ENCODE data around the gene LAMA2.

The LAMA2 gene

DNA sequence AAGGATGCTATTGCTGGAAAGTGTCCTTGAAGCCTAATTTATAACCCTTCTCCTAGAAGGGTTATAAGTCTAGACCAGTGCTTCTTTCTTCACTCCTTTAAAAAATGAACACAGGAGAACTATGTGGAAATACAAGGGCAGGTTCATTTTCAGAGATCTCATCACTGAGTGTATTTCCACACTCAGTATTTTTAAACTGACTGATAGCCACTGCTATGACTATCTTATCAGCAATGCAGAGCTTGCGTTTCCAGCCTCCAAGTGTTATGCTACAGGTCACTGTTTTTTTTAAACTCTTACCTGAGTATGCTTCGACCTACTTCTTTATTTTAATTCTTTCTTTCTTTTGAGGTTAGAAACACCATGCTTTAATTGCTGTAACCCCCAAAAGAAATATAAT is 508.0 kb downstream of the LAMA2 start:
- no peak overlapping the region for H3K4me3 ChIP-seq (ENCODE audit: low read length in 2 of 2)
- no peaks in the 10 kb centered on the region for H3K9me3 ChIP-seq (ENCODE audit: control insufficient read depth in 2 of 2, low read length in 2 of 2)
- peaks cover 0 to 2% of the 10 kb centered on the region in 2 donors for H3K36me3 ChIP-seq (ENCODE audit: control insufficient read depth in 2 of 2, insufficient read depth in 2 of 2, low read length in 2 of 2)
- H3K27me3 ChIP-seq (ENCODE audit: control insufficient read depth in 1 of 2, insufficient read depth in 2 of 2, low read length in 2 of 2) = no peaks in the 10 kb centered on the region
- H3K4me1 ChIP-seq (ENCODE audit: control insufficient read depth, insufficient read depth, low read length) = no peaks in the 10 kb centered on the region
- no peak overlapping the region for H3K27ac ChIP-seq (ENCODE audit: low read length)
- no peak overlapping the region for H3K9ac ChIP-seq (ENCODE audit: low read length in 2 of 2)

- no peak overlapping the region for H3K9ac ChIP-seq (ENCODE audit: low read length in 2 of 2)
- H3K4me1 ChIP-seq (ENCODE audit: control insufficient read depth, insufficient read depth, low read length) = no peaks in the 10 kb centered on the region
- peaks cover 0 to 2% of the 10 kb centered on the region in 2 donors for H3K36me3 ChIP-seq (ENCODE audit: control insufficient read depth in 2 of 2, insufficient read depth in 2 of 2, low read length in 2 of 2)
- no peak overlapping the region for H3K4me3 ChIP-seq (ENCODE audit: low read length in 2 of 2)
- no peaks in the 10 kb centered on the region for H3K27me3 ChIP-seq (ENCODE audit: control insufficient read depth in 1 of 2, insufficient read depth in 2 of 2, low read length in 2 of 2)
- no peaks in the 10 kb centered on the region for H3K9me3 ChIP-seq (ENCODE audit: control insufficient read depth in 2 of 2, low read length in 2 of 2)
- H3K27ac ChIP-seq (ENCODE audit: low read length) = no peak overlapping the region
These were observed 510.7 kb downstream of the LAMA2 start for GRCh38 chr6:129393654-129394053.

DNA sequence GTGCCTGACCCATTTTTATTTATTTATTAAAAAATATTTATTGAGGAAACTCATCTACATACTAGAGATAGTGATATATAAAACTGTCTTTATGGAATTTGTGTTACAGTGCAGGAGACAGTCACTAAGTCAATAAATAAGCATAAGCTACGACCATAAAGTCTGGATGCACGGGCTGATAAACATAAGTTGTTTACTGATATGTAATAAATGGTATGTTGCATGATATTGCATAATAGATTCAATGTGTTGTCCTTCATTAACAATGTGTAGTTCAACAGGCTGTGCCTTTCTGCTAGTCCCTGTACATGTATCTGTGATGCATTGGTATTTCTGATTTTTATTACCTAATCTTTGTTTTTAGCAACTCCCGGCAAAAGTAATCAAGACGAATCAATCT is 515.8 kb downstream of the LAMA2 start:
- no peak overlapping the region for H3K27ac ChIP-seq (ENCODE audit: low read length)
- no peaks in the 10 kb centered on the region for H3K4me1 ChIP-seq (ENCODE audit: control insufficient read depth, insufficient read depth, low read length)
- no peaks in the 10 kb centered on the region for H3K27me3 ChIP-seq (ENCODE audit: control insufficient read depth in 1 of 2, insufficient read depth in 2 of 2, low read length in 2 of 2)
- H3K36me3 ChIP-seq (ENCODE audit: control insufficient read depth in 2 of 2, insufficient read depth in 2 of 2, low read length in 2 of 2) = no peaks in the 10 kb centered on the region
- H3K4me3 ChIP-seq (ENCODE audit: low read length in 2 of 2) = no peak overlapping the region
- H3K9ac ChIP-seq (ENCODE audit: low read length in 2 of 2) = no peak overlapping the region
- no peaks in the 10 kb centered on the region for H3K9me3 ChIP-seq (ENCODE audit: control insufficient read depth in 2 of 2, low read length in 2 of 2)

DNA sequence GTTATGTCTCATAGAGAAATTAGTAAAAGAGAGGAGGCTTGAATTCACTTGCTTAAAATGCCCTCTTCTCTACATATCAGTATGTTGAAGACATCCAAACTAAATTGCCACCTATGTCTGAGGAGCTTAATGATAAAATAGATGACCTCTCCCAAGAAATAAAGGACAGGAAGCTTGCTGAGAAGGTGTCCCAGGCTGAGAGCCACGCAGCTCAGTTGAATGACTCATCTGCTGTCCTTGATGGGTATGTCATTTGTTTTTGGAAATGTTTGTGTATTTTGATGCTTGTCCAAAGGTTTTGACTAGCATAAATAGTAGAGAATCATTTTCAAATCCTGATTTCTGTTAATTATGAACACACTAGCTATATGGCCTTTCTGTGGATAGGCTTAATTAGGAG is 519.3 kb downstream of the LAMA2 start:
- H3K9ac ChIP-seq (ENCODE audit: low read length in 2 of 2) = no peak overlapping the region
- no peaks in the 10 kb centered on the region for H3K27me3 ChIP-seq (ENCODE audit: control insufficient read depth in 1 of 2, insufficient read depth in 2 of 2, low read length in 2 of 2)
- H3K36me3 ChIP-seq (ENCODE audit: control insufficient read depth in 2 of 2, insufficient read depth in 2 of 2, low read length in 2 of 2) = no peaks in the 10 kb centered on the region
- no peaks in the 10 kb centered on the region for H3K4me1 ChIP-seq (ENCODE audit: control insufficient read depth, insufficient read depth, low read length)
- no peaks in the 10 kb centered on the region for H3K9me3 ChIP-seq (ENCODE audit: control insufficient read depth in 2 of 2, low read length in 2 of 2)
- H3K27ac ChIP-seq (ENCODE audit: low read length) = no peak overlapping the region
- no peak overlapping the region for H3K4me3 ChIP-seq (ENCODE audit: low read length in 2 of 2)

DNA sequence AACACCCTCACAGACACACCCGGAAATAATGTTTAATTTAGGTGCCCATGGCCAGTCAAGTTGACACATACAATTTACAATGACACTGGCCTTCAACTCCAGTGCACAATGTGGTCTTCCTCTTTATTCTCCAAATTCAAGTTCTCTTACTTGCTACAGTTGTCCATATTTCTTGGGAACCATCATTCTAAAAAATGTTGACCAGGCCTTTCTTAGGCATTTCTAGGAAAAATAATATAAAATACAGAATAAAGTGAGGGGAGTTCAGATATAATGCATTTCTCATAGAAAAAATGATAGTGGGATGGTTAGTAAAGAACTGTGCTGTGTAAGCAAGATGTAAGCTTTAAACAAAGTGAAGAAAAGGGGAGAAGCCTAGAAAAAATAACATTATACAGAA is 528.2 kb downstream of the LAMA2 start:
- Histone ChIP-seq H3K9me3 (ENCODE audit: control insufficient read depth in 2 of 2, low read length in 2 of 2) (no peaks in the 10 kb centered on the region), H3K9ac (ENCODE audit: low read length in 2 of 2) (no peak overlapping the region), H3K36me3 (ENCODE audit: control insufficient read depth in 2 of 2, insufficient read depth in 2 of 2, low read length in 2 of 2) (no peaks in the 10 kb centered on the region), H3K4me1 (ENCODE audit: control insufficient read depth, insufficient read depth, low read length) (no peaks in the 10 kb centered on the region), H3K4me3 (ENCODE audit: low read length in 2 of 2) (no peak overlapping the region), H3K27me3 (ENCODE audit: control insufficient read depth in 1 of 2, insufficient read depth in 2 of 2, low read length in 2 of 2) (no peaks in the 10 kb centered on the region), H3K27ac (ENCODE audit: low read length) (no peak overlapping the region)

DNA sequence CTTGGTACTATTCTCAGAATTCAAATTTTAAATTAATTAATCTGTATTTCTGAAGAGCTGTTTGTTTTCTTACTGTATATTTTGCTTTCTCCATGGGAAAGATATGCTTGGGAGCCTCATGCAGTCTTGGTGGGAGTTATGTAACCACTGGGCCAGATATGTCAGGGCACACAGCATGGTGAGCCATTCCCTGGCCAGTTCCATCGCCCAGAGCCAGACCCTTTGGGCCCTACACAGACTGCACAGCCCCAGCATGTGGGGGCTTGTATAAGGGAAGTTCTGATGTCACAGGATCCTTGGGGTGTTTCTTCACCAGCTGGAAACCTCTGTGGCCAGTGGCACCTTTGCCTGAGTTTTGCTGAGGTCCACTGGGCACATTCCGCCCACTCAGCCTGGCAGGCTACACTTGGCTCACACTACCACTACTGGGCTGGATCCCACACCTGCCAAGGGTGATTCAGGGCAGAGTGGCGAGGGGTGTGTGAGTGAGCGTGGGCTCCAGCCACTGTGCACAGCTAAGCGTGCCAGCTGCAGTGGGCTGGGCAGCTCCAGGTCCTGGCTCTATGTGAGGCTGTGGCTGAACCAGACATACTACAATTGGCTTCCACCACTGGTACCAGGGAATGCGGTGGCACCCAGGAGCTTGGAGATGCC is 533.5 kb downstream of the LAMA2 start:
- Histone ChIP-seq H3K36me3 (ENCODE audit: control insufficient read depth in 2 of 2, insufficient read depth in 2 of 2, low read length in 2 of 2) (no peaks in the 10 kb centered on the region), H3K9me3 (ENCODE audit: control insufficient read depth in 2 of 2, low read length in 2 of 2) (no peaks in the 10 kb centered on the region), H3K4me3 (ENCODE audit: low read length in 2 of 2) (no peak overlapping the region), H3K4me1 (ENCODE audit: control insufficient read depth, insufficient read depth, low read length) (no peaks in the 10 kb centered on the region), H3K27ac (ENCODE audit: low read length) (no peak overlapping the region), H3K27me3 (ENCODE audit: control insufficient read depth in 1 of 2, insufficient read depth in 2 of 2, low read length in 2 of 2) (no peaks in the 10 kb centered on the region), H3K9ac (ENCODE audit: low read length in 2 of 2) (no peak overlapping the region)

DNA sequence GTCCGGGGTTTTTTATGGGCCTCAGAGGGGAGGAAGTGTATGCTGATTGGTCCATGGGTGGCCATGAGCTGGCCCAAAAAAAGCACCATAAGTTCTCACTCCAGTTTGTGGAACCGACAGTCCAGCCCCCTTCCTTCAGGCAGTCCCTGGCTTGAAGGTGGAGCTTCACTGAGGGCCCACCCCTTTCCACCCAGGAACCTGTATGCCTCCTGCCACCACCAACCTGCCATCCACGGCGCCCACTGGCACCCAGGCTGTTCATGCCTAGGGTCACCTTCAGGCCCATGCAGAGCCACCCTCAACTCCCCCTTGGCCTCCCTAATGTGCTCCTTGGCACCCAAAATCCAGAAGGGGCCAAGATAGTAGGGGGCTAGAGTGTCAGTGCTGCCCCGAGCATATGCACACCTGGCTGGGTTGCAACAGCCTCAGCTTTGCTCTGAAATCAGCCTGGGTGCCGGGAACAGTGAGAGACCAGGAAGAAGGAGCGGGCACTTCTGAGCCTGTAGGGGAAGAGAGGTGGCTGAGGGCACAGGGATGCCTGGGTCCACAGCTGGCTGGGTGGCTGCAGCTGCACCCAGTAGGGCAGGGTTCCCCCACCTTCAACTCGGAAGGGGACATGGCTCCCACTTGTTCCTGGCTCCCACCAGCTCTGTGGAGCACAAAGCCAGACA is 534.6 kb downstream of the LAMA2 start:
- Histone ChIP-seq H3K27ac (ENCODE audit: low read length) (no peak overlapping the region), H3K9me3 (ENCODE audit: control insufficient read depth in 2 of 2, low read length in 2 of 2) (no peaks in the 10 kb centered on the region)

GRCh38 chr6:129419324-129419723 is 536.4 kb downstream of the LAMA2 start:
- no peaks in the 10 kb centered on the region for H3K4me1 ChIP-seq (ENCODE audit: control insufficient read depth, insufficient read depth, low read length)
- H3K36me3 ChIP-seq (ENCODE audit: control insufficient read depth in 2 of 2, insufficient read depth in 2 of 2, low read length in 2 of 2) = no peaks in the 10 kb centered on the region
- no peaks in the 10 kb centered on the region for H3K9me3 ChIP-seq (ENCODE audit: control insufficient read depth in 2 of 2, low read length in 2 of 2)
- H3K27ac ChIP-seq (ENCODE audit: low read length) = no peak overlapping the region
- no peak overlapping the region for H3K4me3 ChIP-seq (ENCODE audit: low read length in 2 of 2)
- H3K27me3 ChIP-seq (ENCODE audit: control insufficient read depth in 1 of 2, insufficient read depth in 2 of 2, low read length in 2 of 2) = no peaks in the 10 kb centered on the region
- H3K9ac ChIP-seq (ENCODE audit: low read length in 2 of 2) = no peak overlapping the region

More for the DNA sequence above, 534.6 kb downstream of the LAMA2 start:
- Histone ChIP-seq H3K27me3 (ENCODE audit: control insufficient read depth in 1 of 2, insufficient read depth in 2 of 2, low read length in 2 of 2) (no peaks in the 10 kb centered on the region), H3K4me3 (ENCODE audit: low read length in 2 of 2) (no peak overlapping the region), H3K36me3 (ENCODE audit: control insufficient read depth in 2 of 2, insufficient read depth in 2 of 2, low read length in 2 of 2) (no peaks in the 10 kb centered on the region), H3K9ac (ENCODE audit: low read length in 2 of 2) (no peak overlapping the region), H3K4me1 (ENCODE audit: control insufficient read depth, insufficient read depth, low read length) (no peaks in the 10 kb centered on the region)

DNA sequence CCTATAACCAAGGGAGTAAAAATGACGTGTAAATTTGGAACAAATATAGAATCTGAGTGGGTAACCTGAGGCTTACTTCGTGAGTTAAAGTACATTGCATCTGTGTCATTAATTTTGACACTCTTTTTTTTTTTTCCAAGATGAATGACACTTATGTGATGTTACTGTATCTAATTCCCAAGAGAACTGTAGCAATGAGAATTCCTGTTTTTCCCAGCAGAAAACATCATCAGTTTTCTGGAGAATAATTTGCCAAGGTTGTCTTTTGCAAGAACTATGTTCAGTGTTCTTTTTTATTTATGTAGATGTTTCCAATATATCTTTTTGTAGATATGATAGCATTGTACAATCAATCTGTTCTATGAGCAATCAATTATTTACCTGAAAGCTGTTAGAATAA is 543.4 kb downstream of the LAMA2 start:
- Histone ChIP-seq H3K4me3 (ENCODE audit: low read length in 2 of 2) (no peak overlapping the region), H3K9me3 (ENCODE audit: control insufficient read depth in 2 of 2, low read length in 2 of 2) (no peaks in the 10 kb centered on the region), H3K9ac (ENCODE audit: low read length in 2 of 2) (no peak overlapping the region), H3K36me3 (ENCODE audit: control insufficient read depth in 2 of 2, insufficient read depth in 2 of 2, low read length in 2 of 2) (no peaks in the 10 kb centered on the region), H3K27ac (ENCODE audit: low read length) (no peak overlapping the region), H3K27me3 (ENCODE audit: control insufficient read depth in 1 of 2, insufficient read depth in 2 of 2, low read length in 2 of 2) (no peaks in the 10 kb centered on the region), H3K4me1 (ENCODE audit: control insufficient read depth, insufficient read depth, low read length) (no peaks in the 10 kb centered on the region)

DNA sequence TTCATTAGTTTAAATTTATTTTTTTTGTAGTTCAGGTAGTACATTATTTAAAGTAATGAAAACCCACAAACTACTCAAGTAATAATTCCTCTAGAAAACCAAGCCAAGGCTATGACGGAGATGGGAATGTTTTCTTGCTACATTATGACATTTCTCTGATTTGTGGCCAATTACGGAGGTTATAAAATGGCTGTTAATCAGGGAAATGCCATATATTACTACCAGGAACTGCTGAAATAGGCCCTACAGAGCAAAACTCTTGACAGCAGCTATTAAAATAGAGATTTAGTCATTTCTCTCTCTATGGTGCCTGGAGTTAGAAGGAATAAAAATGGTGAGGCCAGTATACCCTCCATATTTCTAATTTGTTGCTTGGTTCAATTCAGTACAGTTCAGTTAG is 547.0 kb downstream of the LAMA2 start:
- no peaks in the 10 kb centered on the region for H3K36me3 ChIP-seq (ENCODE audit: control insufficient read depth in 2 of 2, insufficient read depth in 2 of 2, low read length in 2 of 2)
- H3K27me3 ChIP-seq (ENCODE audit: control insufficient read depth in 1 of 2, insufficient read depth in 2 of 2, low read length in 2 of 2) = no peaks in the 10 kb centered on the region
- H3K4me3 ChIP-seq (ENCODE audit: low read length in 2 of 2) = no peak overlapping the region
- no peak overlapping the region for H3K27ac ChIP-seq (ENCODE audit: low read length)
- H3K4me1 ChIP-seq (ENCODE audit: control insufficient read depth, insufficient read depth, low read length) = no peaks in the 10 kb centered on the region
- no peak overlapping the region for H3K9ac ChIP-seq (ENCODE audit: low read length in 2 of 2)
- H3K9me3 ChIP-seq (ENCODE audit: control insufficient read depth in 2 of 2, low read length in 2 of 2) = no peaks in the 10 kb centered on the region

DNA sequence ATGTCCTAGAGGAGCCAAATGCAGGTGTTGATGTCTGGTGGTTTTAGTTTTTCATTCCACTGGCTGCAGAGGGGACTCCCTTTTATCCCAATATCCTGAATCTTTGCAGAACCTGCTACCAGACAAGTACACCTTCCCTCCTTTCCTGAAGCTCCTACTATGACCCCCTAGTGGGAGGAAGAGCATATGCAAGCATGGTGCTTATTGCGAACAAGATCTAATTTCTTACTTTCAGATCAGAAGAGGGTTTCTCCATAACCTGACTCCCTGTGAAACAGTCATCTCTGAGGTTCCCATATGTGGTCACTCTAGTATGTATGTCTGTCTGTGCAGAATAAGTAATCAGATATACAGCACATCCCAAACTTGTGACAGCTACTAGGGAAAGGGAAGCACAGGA is 549.8 kb downstream of the LAMA2 start:
- Histone ChIP-seq H3K4me3 (ENCODE audit: low read length in 2 of 2) (no peak overlapping the region), H3K4me1 (ENCODE audit: control insufficient read depth, insufficient read depth, low read length) (no peaks in the 10 kb centered on the region), H3K36me3 (ENCODE audit: control insufficient read depth in 2 of 2, insufficient read depth in 2 of 2, low read length in 2 of 2) (no peaks in the 10 kb centered on the region), H3K9ac (ENCODE audit: low read length in 2 of 2) (no peak overlapping the region), H3K9me3 (ENCODE audit: control insufficient read depth in 2 of 2, low read length in 2 of 2) (no peaks in the 10 kb centered on the region), H3K27me3 (ENCODE audit: control insufficient read depth in 1 of 2, insufficient read depth in 2 of 2, low read length in 2 of 2) (no peaks in the 10 kb centered on the region), H3K27ac (ENCODE audit: low read length) (no peak overlapping the region)

Data from stomach smooth muscle (tissue), 2 donors.